K562 (cell line): ENCODE data around the gene ASB18. TPM values are rescaled to one million over a fixed set of nuclear protein-coding genes. Genes with fewer than 3 reads are reported as not detected.
A peak's percentile ranks its signal among the peaks of the same experiment; 100 is the strongest.

Source experiments
- CREB1 ChIP-seq, 2 experiments: sonication (generic) in 1 of 2; formaldehyde crosslinking in 1 of 2; IDR thresholded peaks; 2 replicates each; pipeline versions ENCODE4 v1.6.1 to v1.8.0; 2012 to 2022; ENCODE audit warnings: inconsistent platforms in 1 of 2, mild to moderate bottlenecking in 1 of 2, missing genetic modification reagents in 1 of 2, moderate library complexity in 1 of 2
- CTBP1 ChIP-seq: fragments of 450-650 bp; IDR thresholded peaks from 2 replicates; pipeline ENCODE4 v1.6.1; 2016; ENCODE audit warnings: borderline replicate concordance
- EGR1 ChIP-seq: fragments of 450-650 bp; conservative IDR thresholded peaks from 2 replicates; pipeline ENCODE4 v1.6.1; 2017; ENCODE audit warnings: mild to moderate bottlenecking
- NONO ChIP-seq, 2 experiments: fragments of 200-400 bp in 1 of 2; fragments of 450-650 bp in 1 of 2; formaldehyde crosslinking in 1 of 2; IDR thresholded peaks; 2 replicates each; pipeline ENCODE4 v1.6.1; 2017; ENCODE audit warnings: low read depth in 2 of 2, mild to moderate bottlenecking in 2 of 2, moderate library complexity in 2 of 2, low read length in 1 of 2
- NRF1 ChIP-seq, 2 experiments: fragments of 450-650 bp; IDR thresholded peaks in 1 of 2; conservative IDR thresholded peaks in 1 of 2; 2 replicates each; pipeline ENCODE4 v1.6.1; 2014; ENCODE audit warnings: mild to moderate bottlenecking in 2 of 2
- POLR2G ChIP-seq: fragments of 200-400 bp; formaldehyde crosslinking; IDR thresholded peaks from 2 replicates; pipeline ENCODE4 v1.6.1; 2017; ENCODE audit warnings: low read depth, mild to moderate bottlenecking, antibody characterized with exemption, low read length, moderate library complexity
- PRPF4 ChIP-seq: fragments of 200-400 bp; formaldehyde crosslinking; IDR thresholded peaks from one replicate; pipeline ENCODE4 v1.6.1; 2017; ENCODE audit warnings: low read length, low read depth, mild to moderate bottlenecking; ENCODE audit not compliant: insufficient read depth, poor library complexity, severe bottlenecking
- STAG1 ChIP-seq: sonication (generic); formaldehyde crosslinking; IDR thresholded peaks from 2 replicates; pipeline ENCODE4 v1.5.0; 2020; ENCODE audit warnings: missing genetic modification reagents, borderline replicate concordance
- TCF3 ChIP-seq: sonication (generic); formaldehyde crosslinking; IDR thresholded peaks from 2 replicates; pipeline ENCODE4 v1.4.0; 2020; ENCODE audit warnings: mild to moderate bottlenecking, missing genetic modification reagents
- ZBTB7A ChIP-seq: IDR thresholded peaks from 2 replicates; pipeline ENCODE4 v1.6.1; 2011; ENCODE audit warnings: low read depth, mild to moderate bottlenecking, low read length, moderate library complexity, borderline replicate concordance; ENCODE audit not compliant: control insufficient read depth
- ZFP36 ChIP-seq: fragments of 150-350 bp; IDR thresholded peaks from 2 replicates; pipeline ENCODE4 v1.6.1; 2018; ENCODE audit warnings: low read length, low read depth; ENCODE audit not compliant: partially characterized antibody
- ZNF436 ChIP-seq: fragments of 250-450, 450-650 bp; sonication (Bioruptor Pico); formaldehyde crosslinking; IDR thresholded peaks from 2 replicates; pipeline ENCODE4 v1.7.0; 2020; ENCODE audit warnings: mild to moderate bottlenecking
- ZNF717 ChIP-seq: fragments of 250-450 bp; sonication (Bioruptor Pico); IDR thresholded peaks from 2 replicates; pipeline ENCODE4 v1.5.0; 2021
- ZSCAN29 ChIP-seq: fragments of 450-650 bp; IDR thresholded peaks from 2 replicates; pipeline ENCODE4 v1.6.1; 2017
- polyA plus RNA-seq, 8 experiments: library from polyadenylated mRNA; depleted of rRNA in 4 of 8; stranded (reverse) in 5 of 8; unstranded in 3 of 8; fragments of >200 nt; fragmentation: Nextera tagmentation in 2 of 8; fragmentation: Illumina TruSeq in 1 of 8; extraction: Ambion mirVana in 2 of 8; extraction: Trizol in 1 of 8; gene quantifications; 2 replicates each; pipeline versions ENCODE4 v1.2.1 to v1.2.3, GENCODE V29; 2011 to 2014; ENCODE audit warnings: inconsistent platforms in 1 of 8, missing spikeins in 1 of 8
- total RNA-seq, 7 experiments: library from RNA; depleted of rRNA in 6 of 7; stranded (reverse); fragments of >200 nt in 6 of 7; fragmentation: Illumina TruSeq in 2 of 7; extraction: Trizol in 2 of 7; gene quantifications; 2 replicates each; pipeline versions ENCODE4 v1.2.1 to v1.2.3, GENCODE V29; 2011 to 2021; ENCODE audit warnings: low replicate concordance in 1 of 7
- TF ChIP-seq, protein P1 (sequence below), 2 experiments: fragments of 450-650 bp; formaldehyde crosslinking in 1 of 2; IDR thresholded peaks; 2 replicates each; pipeline versions ENCODE4 v1.4.0 to v1.6.1; 2014 to 2020; ENCODE audit warnings: mild to moderate bottlenecking in 2 of 2, borderline replicate concordance in 1 of 2, low read depth in 1 of 2
- TF ChIP-seq, protein P2 (sequence below), 2 experiments: IDR thresholded peaks; 2 replicates each; pipeline ENCODE4 v1.6.1; 2011; ENCODE audit warnings: borderline replicate concordance in 1 of 2, control low read depth in 1 of 2, low read depth in 1 of 2, low read length in 1 of 2, mild to moderate bottlenecking in 1 of 2, mixed read lengths in 1 of 2, moderate library complexity in 1 of 2; ENCODE audit not compliant: insufficient read depth in 1 of 2, insufficient read length in 1 of 2, poor library complexity in 1 of 2, severe bottlenecking in 1 of 2; ENCODE audit errors: extremely low read depth in 1 of 2

The ASB18 gene
- total and polyA plus RNA-seq, 9 of the 15 experiments (the other 6 are each of a cell fraction or from before 2014, with no cell fraction given), result not detected

DNA sequence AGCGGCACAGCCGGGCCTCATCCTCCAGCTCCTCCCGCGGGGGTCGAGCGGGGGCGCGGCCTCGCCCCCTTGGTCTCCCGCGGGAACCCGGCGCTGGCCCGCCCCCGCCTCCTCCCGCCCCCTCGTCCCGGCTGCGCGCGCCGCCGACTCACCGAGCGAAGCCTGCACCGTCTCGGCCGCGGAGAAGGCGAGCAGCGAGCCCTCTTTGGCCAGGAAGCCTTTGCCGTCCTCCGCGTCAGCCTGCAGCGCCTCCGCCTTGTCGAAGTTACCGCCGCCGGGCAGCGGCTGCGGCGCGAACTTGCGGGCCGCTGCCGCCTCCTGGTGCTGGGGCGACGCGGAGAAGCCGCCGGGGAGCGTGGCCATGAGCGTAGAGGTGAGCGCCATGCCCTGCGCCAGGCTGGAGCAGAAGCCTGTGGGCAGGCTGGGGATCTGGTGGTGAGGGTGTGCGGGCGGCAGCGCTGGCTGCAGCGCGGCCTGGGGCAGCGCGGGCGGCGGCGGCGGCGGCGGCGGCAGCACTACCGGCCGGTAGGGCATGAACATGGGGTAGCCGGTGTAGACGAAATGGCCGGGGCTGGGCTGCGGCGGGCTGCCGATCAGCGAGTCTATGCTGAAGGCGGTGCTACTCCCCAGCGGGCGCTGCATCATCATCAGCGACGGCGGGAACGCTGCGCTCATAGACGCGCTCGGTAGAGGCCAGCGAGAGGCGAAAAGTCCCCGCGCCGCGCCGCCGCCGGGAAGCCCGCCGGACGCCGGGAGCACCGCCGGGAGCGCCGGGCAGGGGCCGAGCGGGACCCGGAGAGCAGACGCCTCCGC is 96.7 kb downstream of the ASB18 start (continued):
- TF ChIP-seq ZBTB7A (peak; percentile 32; the same call in 1 of the 2 replicates), NONO (IDR thresholded peaks at IDR 0.05; ENCODE audit: low read depth in 2 of 2, low read length in 1 of 2) (peak in 1 of 2 experiments; percentile 6; a peak in 1 of 4 replicates), EGR1 (peak; percentile 54), ZSCAN29 (peak; percentile 90; the same call in 1 of the 2 replicates), ZFP36 (peak; percentile 56), PRPF4 (no peak), NRF1 (conservative IDR thresholded peaks at IDR 0.05 in 1 of 2, IDR thresholded peaks at IDR 0.05 in 1 of 2) (peak in 1 of 2 experiments; percentile 17; a peak in 2 of 4 replicates), CTBP1 (peak; percentile 49; the same call in 1 of the 2 replicates), CREB1 (IDR thresholded peaks at IDR 0.05) (peak; percentile 17; the same call in 1 of the 2 replicates), CREB1 (CRISPR knock-in tag; IDR thresholded peaks at IDR 0.05) (0 out of 2 replicates have a peak, but pooled peaks have one; percentile 11), ZNF436 (0 out of 2 replicates have a peak, but pooled peaks have one; percentile 29), POLR2G (peak; percentile 10; the same call in 1 of the 2 replicates), STAG1 (peak; percentile 68; the same call in 1 of the 2 replicates), ZNF717 (CRISPR knock-in tag) (no peak), TCF3 (CRISPR knock-in tag) (no peak)
- TF ChIP-seq, protein P1, sequence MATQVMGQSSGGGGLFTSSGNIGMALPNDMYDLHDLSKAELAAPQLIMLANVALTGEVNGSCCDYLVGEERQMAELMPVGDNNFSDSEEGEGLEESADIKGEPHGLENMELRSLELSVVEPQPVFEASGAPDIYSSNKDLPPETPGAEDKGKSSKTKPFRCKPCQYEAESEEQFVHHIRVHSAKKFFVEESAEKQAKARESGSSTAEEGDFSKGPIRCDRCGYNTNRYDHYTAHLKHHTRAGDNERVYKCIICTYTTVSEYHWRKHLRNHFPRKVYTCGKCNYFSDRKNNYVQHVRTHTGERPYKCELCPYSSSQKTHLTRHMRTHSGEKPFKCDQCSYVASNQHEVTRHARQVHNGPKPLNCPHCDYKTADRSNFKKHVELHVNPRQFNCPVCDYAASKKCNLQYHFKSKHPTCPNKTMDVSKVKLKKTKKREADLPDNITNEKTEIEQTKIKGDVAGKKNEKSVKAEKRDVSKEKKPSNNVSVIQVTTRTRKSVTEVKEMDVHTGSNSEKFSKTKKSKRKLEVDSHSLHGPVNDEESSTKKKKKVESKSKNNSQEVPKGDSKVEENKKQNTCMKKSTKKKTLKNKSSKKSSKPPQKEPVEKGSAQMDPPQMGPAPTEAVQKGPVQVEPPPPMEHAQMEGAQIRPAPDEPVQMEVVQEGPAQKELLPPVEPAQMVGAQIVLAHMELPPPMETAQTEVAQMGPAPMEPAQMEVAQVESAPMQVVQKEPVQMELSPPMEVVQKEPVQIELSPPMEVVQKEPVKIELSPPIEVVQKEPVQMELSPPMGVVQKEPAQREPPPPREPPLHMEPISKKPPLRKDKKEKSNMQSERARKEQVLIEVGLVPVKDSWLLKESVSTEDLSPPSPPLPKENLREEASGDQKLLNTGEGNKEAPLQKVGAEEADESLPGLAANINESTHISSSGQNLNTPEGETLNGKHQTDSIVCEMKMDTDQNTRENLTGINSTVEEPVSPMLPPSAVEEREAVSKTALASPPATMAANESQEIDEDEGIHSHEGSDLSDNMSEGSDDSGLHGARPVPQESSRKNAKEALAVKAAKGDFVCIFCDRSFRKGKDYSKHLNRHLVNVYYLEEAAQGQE (IDR thresholded peaks at IDR 0.05; ENCODE audit: borderline replicate concordance), result peak; percentile 41; the same call in 1 of the 2 replicates
- TF ChIP-seq, protein P1 (CRISPR knock-in tag; IDR thresholded peaks at IDR 0.05; ENCODE audit: low read depth), result no peak
- TF ChIP-seq, protein P2, sequence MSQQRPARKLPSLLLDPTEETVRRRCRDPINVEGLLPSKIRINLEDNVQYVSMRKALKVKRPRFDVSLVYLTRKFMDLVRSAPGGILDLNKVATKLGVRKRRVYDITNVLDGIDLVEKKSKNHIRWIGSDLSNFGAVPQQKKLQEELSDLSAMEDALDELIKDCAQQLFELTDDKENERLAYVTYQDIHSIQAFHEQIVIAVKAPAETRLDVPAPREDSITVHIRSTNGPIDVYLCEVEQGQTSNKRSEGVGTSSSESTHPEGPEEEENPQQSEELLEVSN (IDR thresholded peaks at IDR 0.05; ENCODE audit: borderline replicate concordance in 1 of 2, extremely low read depth in 1 of 2, insufficient read depth in 1 of 2, insufficient read length in 1 of 2, low read depth in 1 of 2, low read length in 1 of 2, poor library complexity in 1 of 2, severe bottlenecking in 1 of 2), result peak in 1 of 2 experiments; percentile 59
